OCI-LY3 (cell line): ENCODE measurements around the gene FSTL4.

Experiments
- H2AFZ ChIP-seq: fragments of 200-600, 300-600 bp; shearing (Covaris generic); 2 replicates; pipeline ENCODE4 v1.6.0; 2014; ENCODE audit warnings: antibody characterized with exemption, low read depth, low read length
- H3K27ac ChIP-seq: fragments of 200-600, 300-600 bp; sonication (generic); 2 replicates; pipeline ENCODE4 v1.5.1; 2014; ENCODE audit warnings: mild to moderate bottlenecking, low read length, moderate library complexity, mixed read lengths
- H3K27me3 ChIP-seq: fragments of 200-600, 300-600 bp; sonication (generic); 2 replicates; pipeline ENCODE4 v1.6.1; 2014; ENCODE audit warnings: low read depth, low read length, mixed read lengths
- H3K36me3 ChIP-seq: fragments of 200-600, 300-600 bp; sonication (generic); replicated peaks from 2 replicates; pipeline ENCODE3; 2014; ENCODE audit warnings: low read depth, low read length, mixed read lengths
- H3K4me1 ChIP-seq: fragments of 300-600, 200-600 bp; sonication (generic); 2 replicates; pipeline ENCODE4 v1.6.1; 2014; ENCODE audit warnings: low read length, mixed read lengths
- H3K4me2 ChIP-seq: fragments of 200-600, 300-600 bp; sonication (generic); 2 replicates; pipeline ENCODE4 v1.6.1; 2014; ENCODE audit warnings: low read length, mixed read lengths
- H3K4me3 ChIP-seq: fragments of 300-600, 200-600 bp; sonication (generic); 2 replicates; pipeline ENCODE4 v1.5.1; 2014; ENCODE audit warnings: antibody characterized with exemption, mild to moderate bottlenecking, low read length, moderate library complexity
- H3K79me2 ChIP-seq: fragments of 300-600, 200-600 bp; shearing (Covaris generic); 2 replicates; pipeline ENCODE4 v1.6.1; 2014; ENCODE audit warnings: mild to moderate bottlenecking, low read length, mixed read lengths
- H3K9ac ChIP-seq: fragments of 300-600, 200-600 bp; shearing (Covaris generic); 2 replicates; pipeline ENCODE4 v1.6.0; 2014; ENCODE audit warnings: mild to moderate bottlenecking, low read length, moderate library complexity
- H3K9me3 ChIP-seq: fragments of 200-600, 300-600 bp; shearing (Covaris generic); 2 replicates; pipeline ENCODE4 v1.6.1; 2014; ENCODE audit warnings: low read length, mixed read lengths; ENCODE audit not compliant: insufficient read depth
- H4K20me1 ChIP-seq: fragments of 200-600, 300-600 bp; sonication (generic); 2 replicates; pipeline ENCODE4 v1.6.1; 2016; ENCODE audit warnings: low read length, mixed read lengths; ENCODE audit not compliant: insufficient read depth
- EZH2phosphoT487 ChIP-seq: fragments of 200-600 bp; shearing (Covaris generic); IDR thresholded peaks from 2 replicates; pipeline ENCODE4 v1.6.1; 2018; ENCODE audit warnings: antibody characterized with exemption, mixed run types, low read depth
- TF ChIP-seq, protein P1 (sequence below): fragments of 200-600, 300-600 bp; sonication (generic); IDR thresholded peaks from 2 replicates; pipeline ENCODE4 v1.5.1; 2014; ENCODE audit warnings: antibody characterized with exemption, low read length, low read depth

The FSTL4 gene

DNA sequence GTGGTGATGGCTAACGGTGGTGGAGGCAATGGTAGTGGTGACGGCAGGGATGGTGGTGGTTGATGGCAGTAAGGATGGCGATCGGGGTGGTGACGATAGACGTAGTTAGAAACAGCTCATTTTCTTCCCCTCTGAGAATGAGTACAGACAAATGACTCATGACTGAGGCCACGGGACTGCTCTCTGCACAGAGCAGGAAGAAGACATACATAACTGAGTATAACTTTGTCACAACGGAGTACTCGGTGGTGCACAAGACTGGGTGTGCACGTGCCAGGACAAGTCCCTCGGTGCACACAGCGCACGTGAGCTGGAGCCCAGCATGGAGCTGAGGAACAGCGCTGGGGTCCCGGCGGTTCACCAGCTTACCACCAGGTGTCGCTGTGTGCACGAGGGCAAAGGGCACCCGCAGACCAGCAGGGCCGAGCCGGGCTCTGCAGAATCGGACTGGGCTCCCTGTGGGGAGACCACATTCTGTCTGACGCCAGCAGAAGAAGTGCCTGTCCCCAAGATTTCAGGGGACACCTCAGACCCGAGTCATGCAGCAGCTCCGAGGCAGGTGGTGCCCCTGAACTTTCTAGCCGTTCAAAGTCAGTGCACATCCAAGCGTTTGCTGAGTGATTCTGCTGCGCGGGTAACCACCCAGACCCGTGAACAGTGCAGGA lies 188.6 kb downstream of the FSTL4 start:
- peak overlapping the region; percentile 91 for H3K4me2 ChIP-seq
- peaks cover 15% of the 10 kb centered on the region for H3K4me1 ChIP-seq
- H2AFZ ChIP-seq: peak overlapping the region; percentile 100
- H3K9me3 ChIP-seq: no peaks in the 10 kb centered on the region
- no peaks in the 10 kb centered on the region for H4K20me1 ChIP-seq
- TF ChIP-seq EZH2phosphoT487: no peak
- TF ChIP-seq, protein P1, sequence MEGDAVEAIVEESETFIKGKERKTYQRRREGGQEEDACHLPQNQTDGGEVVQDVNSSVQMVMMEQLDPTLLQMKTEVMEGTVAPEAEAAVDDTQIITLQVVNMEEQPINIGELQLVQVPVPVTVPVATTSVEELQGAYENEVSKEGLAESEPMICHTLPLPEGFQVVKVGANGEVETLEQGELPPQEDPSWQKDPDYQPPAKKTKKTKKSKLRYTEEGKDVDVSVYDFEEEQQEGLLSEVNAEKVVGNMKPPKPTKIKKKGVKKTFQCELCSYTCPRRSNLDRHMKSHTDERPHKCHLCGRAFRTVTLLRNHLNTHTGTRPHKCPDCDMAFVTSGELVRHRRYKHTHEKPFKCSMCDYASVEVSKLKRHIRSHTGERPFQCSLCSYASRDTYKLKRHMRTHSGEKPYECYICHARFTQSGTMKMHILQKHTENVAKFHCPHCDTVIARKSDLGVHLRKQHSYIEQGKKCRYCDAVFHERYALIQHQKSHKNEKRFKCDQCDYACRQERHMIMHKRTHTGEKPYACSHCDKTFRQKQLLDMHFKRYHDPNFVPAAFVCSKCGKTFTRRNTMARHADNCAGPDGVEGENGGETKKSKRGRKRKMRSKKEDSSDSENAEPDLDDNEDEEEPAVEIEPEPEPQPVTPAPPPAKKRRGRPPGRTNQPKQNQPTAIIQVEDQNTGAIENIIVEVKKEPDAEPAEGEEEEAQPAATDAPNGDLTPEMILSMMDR: peak; percentile 79
- no peaks in the 10 kb centered on the region for H3K79me2 ChIP-seq
- peak overlapping the region; percentile 73 for H3K4me3 ChIP-seq
- H3K27me3 ChIP-seq: no peaks in the 10 kb centered on the region
- H3K27ac ChIP-seq: peak overlapping the region; percentile 37; the same call in 1 of the 2 replicates
- H3K36me3 ChIP-seq: no peaks in the 10 kb centered on the region
- H3K9ac ChIP-seq: peak overlapping the region; percentile 36; the same call in 1 of the 2 replicates

DNA sequence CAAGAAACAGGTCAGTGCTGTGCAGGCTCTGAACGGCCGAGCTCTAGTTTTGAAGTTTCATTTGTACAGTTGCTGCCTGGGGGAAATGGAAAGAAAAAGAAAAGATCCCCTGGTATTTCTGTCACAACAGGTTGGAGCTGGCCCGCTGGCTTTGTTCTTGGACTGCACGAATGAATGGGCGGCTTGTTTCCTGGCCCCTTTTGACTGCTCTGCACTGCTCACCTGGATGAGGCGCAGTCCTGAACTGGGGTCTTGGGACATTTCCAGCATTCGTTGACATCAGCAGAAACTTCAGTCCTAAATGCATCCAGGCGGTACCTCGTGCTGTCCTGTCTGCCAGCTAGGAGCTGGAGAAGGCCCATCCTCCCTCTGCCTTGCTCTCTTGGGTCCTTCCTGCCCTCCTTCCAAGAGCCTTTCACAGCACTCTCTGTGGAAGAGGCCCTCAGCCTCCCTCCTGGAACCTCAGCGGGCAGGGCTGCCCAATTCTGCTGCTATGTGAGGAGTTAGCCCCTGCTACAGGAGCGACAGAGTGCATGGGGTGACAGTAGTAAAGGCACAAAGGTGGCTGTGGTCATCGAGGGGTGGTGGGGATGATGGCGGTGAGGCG lies 189.2 kb downstream of the FSTL4 start:
- TF ChIP-seq, protein P1: no peak
- no peak for TF ChIP-seq EZH2phosphoT487
- Histone ChIP-seq H3K9me3 (no peaks in the 10 kb centered on the region), H3K9ac (no peak overlapping the region), H4K20me1 (no peaks in the 10 kb centered on the region), H3K4me3 (peak overlapping the region; percentile 73; the same call in 1 of the 2 replicates), H3K27ac (peak overlapping the region; percentile 37; the same call in 1 of the 2 replicates), H2AFZ (peak overlapping the region; percentile 100), H3K4me1 (peaks cover 15% of the 10 kb centered on the region), H3K79me2 (no peaks in the 10 kb centered on the region), H3K27me3 (no peaks in the 10 kb centered on the region), H3K4me2 (peak overlapping the region; percentile 91), H3K36me3 (no peaks in the 10 kb centered on the region)

DNA sequence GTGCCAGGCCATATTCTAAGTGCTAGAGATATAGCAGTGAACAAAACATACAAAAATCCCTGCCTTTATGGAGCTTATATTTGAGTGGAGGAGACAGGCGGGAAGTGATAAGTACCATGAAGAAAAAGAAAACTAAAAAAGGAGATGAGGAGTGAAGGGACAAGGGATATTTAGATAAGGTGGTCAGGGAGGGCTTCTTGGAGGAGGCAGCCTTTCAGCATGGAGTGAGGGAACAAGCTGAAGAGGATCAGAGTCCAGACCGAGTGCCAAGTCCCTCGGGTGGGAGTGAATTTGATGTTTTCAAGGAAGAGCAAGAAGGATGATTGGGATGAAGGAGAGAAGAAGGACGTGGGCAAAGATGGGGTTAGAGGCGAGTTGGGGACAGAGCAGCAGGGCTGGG lies 190.5 kb downstream of the FSTL4 start:
- no peak overlapping the region for H3K27ac ChIP-seq
- no peaks in the 10 kb centered on the region for H3K36me3 ChIP-seq
- H3K4me3 ChIP-seq: no peak overlapping the region
- H3K27me3 ChIP-seq: no peaks in the 10 kb centered on the region
- no peak for TF ChIP-seq EZH2phosphoT487
- TF ChIP-seq, protein P1: no peak
- H3K79me2 ChIP-seq: no peaks in the 10 kb centered on the region
- no peaks in the 10 kb centered on the region for H3K9me3 ChIP-seq
- no peak overlapping the region for H3K9ac ChIP-seq
- H3K4me2 ChIP-seq: no peak overlapping the region
- H2AFZ ChIP-seq: no peak overlapping the region
- no peaks in the 10 kb centered on the region for H4K20me1 ChIP-seq
- H3K4me1 ChIP-seq: peaks cover 15% of the 10 kb centered on the region

DNA sequence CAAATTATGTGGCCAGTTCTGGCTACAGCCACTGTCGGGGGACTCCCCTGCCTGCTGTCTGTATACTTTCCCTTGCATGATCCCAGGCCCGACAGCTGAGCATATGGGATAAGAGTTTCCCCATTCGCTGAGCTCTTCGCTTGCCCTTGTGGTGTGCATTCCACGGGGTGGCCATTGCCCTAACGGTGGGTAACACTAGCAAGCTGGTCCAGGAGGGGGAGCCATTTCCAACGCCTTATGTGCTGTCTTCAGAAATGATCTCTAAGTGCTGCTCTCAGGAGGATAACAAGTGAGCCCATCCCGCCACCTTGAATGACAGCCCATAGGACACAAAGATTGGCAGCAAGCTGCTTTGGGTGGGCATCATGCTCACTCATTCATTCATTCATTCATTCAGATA lies 190.9 kb downstream of the FSTL4 start:
- peaks cover 15% of the 10 kb centered on the region for H3K4me1 ChIP-seq
- H3K79me2 ChIP-seq: no peaks in the 10 kb centered on the region
- H3K4me3 ChIP-seq: no peak overlapping the region
- no peaks in the 10 kb centered on the region for H3K27me3 ChIP-seq
- no peak overlapping the region for H3K4me2 ChIP-seq
- no peaks in the 10 kb centered on the region for H3K36me3 ChIP-seq
- TF ChIP-seq EZH2phosphoT487: no peak
- TF ChIP-seq, protein P1: peak; percentile 31
- H3K9ac ChIP-seq: no peak overlapping the region
- H2AFZ ChIP-seq: no peak overlapping the region
- no peak overlapping the region for H3K27ac ChIP-seq
- no peaks in the 10 kb centered on the region for H4K20me1 ChIP-seq
- no peaks in the 10 kb centered on the region for H3K9me3 ChIP-seq
